ENCODE data around the gene GNAT2. TPM values are rescaled to one million over a fixed set of nuclear protein-coding genes. Genes with fewer than 3 reads are reported as not detected.
"Not testable (repeated sequence)": the region's sequence is repeated elsewhere in the genome, so short reads cannot be mapped to it uniquely, and the experiment has no call there.

GNAT2 gene
- total RNA-seq, 2 donors from 2014 or later: not detected

DNA sequence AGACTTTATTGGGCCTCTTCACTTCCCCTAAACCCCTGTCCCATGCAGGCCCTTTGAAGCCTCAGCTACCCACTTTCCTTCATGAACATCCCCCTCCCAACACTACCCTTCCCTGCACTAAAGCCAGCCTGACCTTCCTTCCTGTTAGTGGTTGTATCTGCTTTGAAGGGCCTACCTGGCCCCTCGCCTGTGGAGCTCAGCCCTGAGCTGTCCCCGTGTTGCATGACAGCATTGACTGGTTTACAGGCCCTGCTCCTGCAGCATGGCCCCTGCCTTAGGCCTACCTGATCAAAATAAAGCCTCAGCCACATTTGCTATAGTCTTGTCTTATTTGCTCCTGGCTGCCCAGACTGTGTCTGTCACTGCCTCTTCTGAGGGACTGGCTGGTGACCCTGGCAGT, 42.0 kb upstream of the GNAT2 start:
- no peak for DNase-seq (ENCODE audit: low spot score)
- no peaks in the 10 kb centered on the region for H3K9me3 ChIP-seq
- no peaks in the 10 kb centered on the region for H3K27me3 ChIP-seq (replicated peaks; ENCODE audit: insufficient read depth)
- TF ChIP-seq, protein P1, sequence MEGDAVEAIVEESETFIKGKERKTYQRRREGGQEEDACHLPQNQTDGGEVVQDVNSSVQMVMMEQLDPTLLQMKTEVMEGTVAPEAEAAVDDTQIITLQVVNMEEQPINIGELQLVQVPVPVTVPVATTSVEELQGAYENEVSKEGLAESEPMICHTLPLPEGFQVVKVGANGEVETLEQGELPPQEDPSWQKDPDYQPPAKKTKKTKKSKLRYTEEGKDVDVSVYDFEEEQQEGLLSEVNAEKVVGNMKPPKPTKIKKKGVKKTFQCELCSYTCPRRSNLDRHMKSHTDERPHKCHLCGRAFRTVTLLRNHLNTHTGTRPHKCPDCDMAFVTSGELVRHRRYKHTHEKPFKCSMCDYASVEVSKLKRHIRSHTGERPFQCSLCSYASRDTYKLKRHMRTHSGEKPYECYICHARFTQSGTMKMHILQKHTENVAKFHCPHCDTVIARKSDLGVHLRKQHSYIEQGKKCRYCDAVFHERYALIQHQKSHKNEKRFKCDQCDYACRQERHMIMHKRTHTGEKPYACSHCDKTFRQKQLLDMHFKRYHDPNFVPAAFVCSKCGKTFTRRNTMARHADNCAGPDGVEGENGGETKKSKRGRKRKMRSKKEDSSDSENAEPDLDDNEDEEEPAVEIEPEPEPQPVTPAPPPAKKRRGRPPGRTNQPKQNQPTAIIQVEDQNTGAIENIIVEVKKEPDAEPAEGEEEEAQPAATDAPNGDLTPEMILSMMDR (IDR thresholded peaks at IDR 0.05): no peak
- no peak overlapping the region for H3K4me3 ChIP-seq
- peaks cover 0 to 5% of the 10 kb centered on the region in 2 donors for H3K4me1 ChIP-seq (ENCODE audit: control insufficient read depth in 1 of 2, low read depth in 2 of 2)
- ATAC-seq (ENCODE audit: insufficient number of reproducible peaks, low FRiP score, low read depth): no peak
- peaks cover 5% of the 10 kb centered on the region for H3K36me3 ChIP-seq
- no peak overlapping the region for H3K27ac ChIP-seq

- DNase-seq (ENCODE audit: low spot score); H3K4me3 ChIP-seq; H3K27ac ChIP-seq; H3K4me1 ChIP-seq (ENCODE audit: control insufficient read depth in 1 of 2, low read depth in 2 of 2); ATAC-seq (ENCODE audit: insufficient number of reproducible peaks, low FRiP score, low read depth); H3K36me3 ChIP-seq; H3K9me3 ChIP-seq; H3K27me3 ChIP-seq (replicated peaks; ENCODE audit: insufficient read depth): not testable (repeated sequence)
These were observed 41.2 kb upstream of the GNAT2 start for GRCh38 chr1:109660691-109661026.

DNA sequence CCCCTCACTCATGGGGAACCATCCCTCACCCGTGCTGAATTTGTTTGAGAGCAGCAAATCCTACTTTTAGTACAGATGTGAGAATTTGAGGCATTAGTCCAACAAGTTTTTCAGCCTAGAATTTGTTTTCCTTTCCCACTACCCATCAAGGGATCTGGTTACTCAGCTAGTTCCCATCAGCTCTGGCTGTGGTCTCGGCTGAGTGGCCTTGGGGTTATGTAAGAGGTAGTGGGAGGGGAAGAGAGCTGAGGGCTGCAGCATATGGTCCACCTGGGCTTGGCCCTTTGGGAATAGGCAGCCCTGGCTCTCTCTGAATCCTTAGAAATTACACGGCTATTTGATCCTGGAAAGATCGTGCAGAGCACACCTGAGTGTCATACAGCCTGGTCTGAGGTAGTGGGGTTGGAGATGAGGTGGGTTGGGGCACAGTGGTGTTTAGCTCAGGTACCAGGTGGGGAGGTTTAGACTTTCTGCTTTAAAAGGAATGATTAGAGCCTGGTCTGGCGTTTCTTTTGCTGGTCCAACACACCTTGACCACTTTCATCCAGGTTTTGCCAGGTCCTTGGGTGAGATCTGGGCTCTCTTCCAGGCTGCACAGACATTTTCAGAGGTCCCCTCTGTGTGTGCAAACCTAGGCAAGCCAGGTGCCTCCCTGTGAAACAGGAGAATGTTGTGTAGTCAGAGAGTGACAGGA, 40.7 kb upstream of the GNAT2 start:
- DNase-seq (ENCODE audit: low spot score): no peak
- Histone ChIP-seq H3K4me1 (ENCODE audit: control insufficient read depth in 1 of 2, low read depth in 2 of 2) (peaks cover 1 to 10% of the 10 kb centered on the region in 2 donors), H3K9me3 (no peaks in the 10 kb centered on the region), H3K27ac (no peak overlapping the region), H3K36me3 (peaks cover 5% of the 10 kb centered on the region), H3K27me3 (replicated peaks; ENCODE audit: insufficient read depth) (no peaks in the 10 kb centered on the region), H3K4me3 (no peak overlapping the region)
- ATAC-seq (ENCODE audit: insufficient number of reproducible peaks, low FRiP score, low read depth): no peak
- TF ChIP-seq, protein P1 (IDR thresholded peaks at IDR 0.05): no peak

DNA sequence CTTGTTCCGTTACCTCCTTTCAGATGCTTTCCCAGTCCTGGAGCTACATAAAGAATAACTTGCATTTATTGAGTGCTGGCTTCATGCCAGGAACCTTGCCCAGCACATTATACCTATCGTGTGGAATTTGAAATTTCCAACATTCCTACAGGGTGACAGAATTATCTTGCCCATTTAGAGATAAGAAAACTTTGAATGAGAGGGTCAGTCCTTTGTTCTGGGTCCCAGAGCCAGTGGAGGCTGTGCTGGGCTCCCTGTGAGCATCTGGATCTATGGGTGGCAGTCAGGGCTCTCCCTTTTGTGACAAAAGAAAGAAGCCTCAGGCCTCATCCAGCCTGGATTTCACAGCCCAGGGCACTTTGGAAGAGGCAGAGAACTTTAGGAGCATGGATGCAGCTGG, 39.7 kb upstream of the GNAT2 start:
- Histone ChIP-seq H3K27ac (no peak overlapping the region), H3K36me3 (peaks cover 5% of the 10 kb centered on the region)
- TF ChIP-seq, protein P1 (IDR thresholded peaks at IDR 0.05): no peak

GRCh38 chr1:109658533-109659042, 39.2 kb upstream of the GNAT2 start:
- Histone ChIP-seq H3K27ac (no peak overlapping the region), H3K36me3 (peaks cover 5% of the 10 kb centered on the region), H3K4me3 (no peak overlapping the region), H3K9me3 (no peaks in the 10 kb centered on the region), H3K4me1 (ENCODE audit: control insufficient read depth in 1 of 2, low read depth in 2 of 2) (peaks cover 3 to 17% of the 10 kb centered on the region in 2 donors), H3K27me3 (replicated peaks; ENCODE audit: insufficient read depth) (no peaks in the 10 kb centered on the region)
- no peak for DNase-seq (ENCODE audit: low spot score)
- TF ChIP-seq, protein P1 (IDR thresholded peaks at IDR 0.05): no peak
- ATAC-seq (ENCODE audit: insufficient number of reproducible peaks, low FRiP score, low read depth): no peak

More for the DNA sequence above, 39.7 kb upstream of the GNAT2 start:
- no peak for DNase-seq (ENCODE audit: low spot score)
- H3K4me1 ChIP-seq (ENCODE audit: control insufficient read depth in 1 of 2, low read depth in 2 of 2): peaks cover 3 to 17% of the 10 kb centered on the region in 2 donors
- H3K4me3 ChIP-seq: no peak overlapping the region
- H3K27me3 ChIP-seq (replicated peaks; ENCODE audit: insufficient read depth): no peaks in the 10 kb centered on the region
- no peaks in the 10 kb centered on the region for H3K9me3 ChIP-seq
- ATAC-seq (ENCODE audit: insufficient number of reproducible peaks, low FRiP score, low read depth): no peak

DNA sequence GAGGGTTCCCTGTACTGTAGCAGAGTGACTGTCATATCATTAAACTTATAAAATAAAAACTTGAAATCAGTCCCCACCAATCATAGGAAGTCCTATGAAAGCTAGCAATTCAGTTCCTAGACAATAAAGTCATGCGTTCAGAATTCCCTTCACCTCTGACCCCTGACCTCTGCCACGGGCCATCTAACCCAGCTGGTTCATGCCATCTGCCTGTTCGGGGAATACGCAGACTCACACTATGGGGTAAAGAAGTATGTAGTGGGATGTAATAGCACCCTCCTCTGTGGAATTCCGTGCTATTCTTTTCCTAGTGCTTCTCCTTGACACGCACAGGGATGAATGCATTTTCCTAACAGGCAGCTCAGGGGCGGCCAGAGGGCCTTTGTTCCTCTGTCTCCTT, 38.6 kb upstream of the GNAT2 start:
- no peaks in the 10 kb centered on the region for H3K27me3 ChIP-seq (replicated peaks; ENCODE audit: insufficient read depth)
- no peak overlapping the region for H3K4me3 ChIP-seq
- peaks cover 3 to 17% of the 10 kb centered on the region in 2 donors for H3K4me1 ChIP-seq (ENCODE audit: control insufficient read depth in 1 of 2, low read depth in 2 of 2)
- DNase-seq (ENCODE audit: low spot score) (no peak), ATAC-seq (ENCODE audit: insufficient number of reproducible peaks, low FRiP score, low read depth) (no peak)
- no peak overlapping the region for H3K27ac ChIP-seq
- H3K36me3 ChIP-seq: peaks cover 5% of the 10 kb centered on the region
- no peaks in the 10 kb centered on the region for H3K9me3 ChIP-seq
- TF ChIP-seq, protein P1 (IDR thresholded peaks at IDR 0.05): no peak
